Measurements from ENCODE around the gene RGSL1.

- TF ChIP-seq ZFP30 (CRISPR knock-in tag; IDR thresholded peaks at IDR 0.05) (no peak), SNAI2 (CRISPR knock-in tag; IDR thresholded peaks at IDR 0.05) (no peak), ZFP3 (CRISPR knock-in tag; IDR thresholded peaks at IDR 0.05) (no peak), CREB5 (CRISPR knock-in tag; IDR thresholded peaks at IDR 0.05; ENCODE audit: low read depth) (no peak), CSRNP3 (CRISPR knock-in tag; IDR thresholded peaks at IDR 0.05) (no peak), GLIS3 (CRISPR knock-in tag; IDR thresholded peaks at IDR 0.05) (no peak), RARB (CRISPR knock-in tag; IDR thresholded peaks at IDR 0.05) (no peak), ZC3H10 (CRISPR knock-in tag; IDR thresholded peaks at IDR 0.05) (no peak), PPARA (CRISPR knock-in tag; IDR thresholded peaks at IDR 0.05; ENCODE audit: borderline replicate concordance) (no peak), OSR1 (CRISPR knock-in tag; IDR thresholded peaks at IDR 0.05) (no peak), TOX (CRISPR knock-in tag; IDR thresholded peaks at IDR 0.05; ENCODE audit: borderline replicate concordance) (no peak)
- TF ChIP-seq, protein P1, sequence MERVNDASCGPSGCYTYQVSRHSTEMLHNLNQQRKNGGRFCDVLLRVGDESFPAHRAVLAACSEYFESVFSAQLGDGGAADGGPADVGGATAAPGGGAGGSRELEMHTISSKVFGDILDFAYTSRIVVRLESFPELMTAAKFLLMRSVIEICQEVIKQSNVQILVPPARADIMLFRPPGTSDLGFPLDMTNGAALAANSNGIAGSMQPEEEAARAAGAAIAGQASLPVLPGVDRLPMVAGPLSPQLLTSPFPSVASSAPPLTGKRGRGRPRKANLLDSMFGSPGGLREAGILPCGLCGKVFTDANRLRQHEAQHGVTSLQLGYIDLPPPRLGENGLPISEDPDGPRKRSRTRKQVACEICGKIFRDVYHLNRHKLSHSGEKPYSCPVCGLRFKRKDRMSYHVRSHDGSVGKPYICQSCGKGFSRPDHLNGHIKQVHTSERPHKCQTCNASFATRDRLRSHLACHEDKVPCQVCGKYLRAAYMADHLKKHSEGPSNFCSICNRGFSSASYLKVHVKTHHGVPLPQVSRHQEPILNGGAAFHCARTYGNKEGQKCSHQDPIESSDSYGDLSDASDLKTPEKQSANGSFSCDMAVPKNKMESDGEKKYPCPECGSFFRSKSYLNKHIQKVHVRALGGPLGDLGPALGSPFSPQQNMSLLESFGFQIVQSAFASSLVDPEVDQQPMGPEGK (CRISPR knock-in tag; IDR thresholded peaks at IDR 0.05; ENCODE audit: borderline replicate concordance), result no peak
These were observed 75.4 kb downstream of the RGSL1 start for GRCh38 chr1:182525342-182525741.

All from SK-N-SH treated with all-trans-retinoic acid at 6 μM for 48 hours (cell line).